Hematopoietic multipotent progenitor cell treated with erythropoietin and hydrocortisone succinate and interleukin-3 and kit ligand, for 15 days (in vitro differentiated cells): Measurements from ENCODE around the gene EPS8L1.

Experiments
- DNase-seq: peaks from one replicate; pipeline ENCODE4 v3.0.0-alpha.2; 2015; ENCODE audit warnings: low spot score

The EPS8L1 gene

GRCh38 chr19:55080121-55080967 lies 4.7 kb downstream of the EPS8L1 start:
- DNase-seq = peak; percentile 63

GRCh38 chr19:55080968-55081769 lies 5.5 kb downstream of the EPS8L1 start:
- peak; percentile 54 for DNase-seq

- no peak for DNase-seq
These were observed 6.0 kb downstream of the EPS8L1 start for GRCh38 chr19:55081770-55082019.

- DNase-seq = peak; percentile 51
These were observed 6.6 kb downstream of the EPS8L1 start for GRCh38 chr19:55082020-55082851.

- DNase-seq = no peak
These were observed 7.6 kb downstream of the EPS8L1 start for GRCh38 chr19:55083004-55083850.

- no peak for DNase-seq
These were observed 8.7 kb downstream of the EPS8L1 start for GRCh38 chr19:55084416-55084815.

GRCh38 chr19:55085923-55086715 lies 10.4 kb downstream of the EPS8L1 start:
- no peak for DNase-seq

- DNase-seq = peak; percentile 36
These were observed 11.3 kb downstream of the EPS8L1 start for GRCh38 chr19:55086730-55087541.

GRCh38 chr19:55087542-55087901 lies 11.9 kb downstream of the EPS8L1 start:
- DNase-seq = no peak

- no peak for DNase-seq
These were observed 12.4 kb downstream of the EPS8L1 start for GRCh38 chr19:55088021-55088451.

- DNase-seq = peak; percentile 78
These were observed 13.1 kb downstream of the EPS8L1 start for GRCh38 chr19:55088543-55089341.

- no peak for DNase-seq
These were observed 13.8 kb downstream of the EPS8L1 start for GRCh38 chr19:55089342-55089944.

GRCh38 chr19:55090564-55090963 lies 14.9 kb downstream of the EPS8L1 start:
- DNase-seq = no peak

- DNase-seq = no peak
These were observed 15.6 kb downstream of the EPS8L1 start for GRCh38 chr19:55091126-55091910.

GRCh38 chr19:55091955-55092354 lies 16.3 kb downstream of the EPS8L1 start:
- no peak for DNase-seq

- DNase-seq = no peak
These were observed 17.0 kb downstream of the EPS8L1 start for GRCh38 chr19:55092423-55093318.
